ENCODE data around the gene RBMY1F.
"Not testable (repeated sequence)": the region's sequence is repeated elsewhere in the genome, so short reads cannot be mapped to it uniquely, and the experiment has no call there.

Gene RBMY1F

GRCh38 chrY:22182823-22183222 lies at the start of gene RBMY1F:
TSS of gene RBMY1F (minus strand) at chrY:22182923. CDS start at chrY:22180969, 1,954 bp downstream.
- FAIRE-seq = not testable (repeated sequence)

- FAIRE-seq = not testable (repeated sequence)
These were observed 31.6 kb downstream of the RBMY1F start for GRCh38 chrY:22151144-22151543.

- not testable (repeated sequence) for FAIRE-seq
These were observed 41.6 kb downstream of the RBMY1F start for GRCh38 chrY:22141011-22141695.

- not testable (repeated sequence) for FAIRE-seq
These were observed 48.0 kb downstream of the RBMY1F start for GRCh38 chrY:22134719-22135118.

- FAIRE-seq = not testable (repeated sequence)
These were observed 52.2 kb downstream of the RBMY1F start for GRCh38 chrY:22130494-22130893.

Measured in G401.6 (cell line).